Upper lobe of right lung (tissue), 1 donor: ENCODE data around the gene SCN8A. TPM values are rescaled to one million over a fixed set of nuclear protein-coding genes. Genes with fewer than 3 reads are reported as not detected.
A peak's percentile ranks its signal among the peaks of the same experiment; 100 is the strongest.

Experiments used
- ATAC-seq: fragments of 200-7000 bp; cut with Tn5 transposase; one replicate; pipeline ENCODE4 v1.9.1; 2020; ENCODE audit warnings: mild to moderate bottlenecking, moderate library complexity
- DNase-seq: peaks from one replicate; pipeline ENCODE4 v3.0.0-alpha.2; 2020
- H3K27ac ChIP-seq: fragments of 200-600 bp; one replicate; pipeline ENCODE4 v1.8.0; 2022
- H3K27me3 ChIP-seq: fragments of 200-600 bp; one replicate; pipeline ENCODE4 v1.8.0; 2022; ENCODE audit warnings: mild to moderate bottlenecking
- H3K36me3 ChIP-seq: fragments of 200-600 bp; one replicate; pipeline ENCODE4 v1.8.0; 2022
- H3K4me1 ChIP-seq: fragments of 200-600 bp; one replicate; pipeline ENCODE4 v1.8.0; 2022
- H3K4me3 ChIP-seq: fragments of 200-600 bp; one replicate; pipeline ENCODE4 v1.8.0; 2022; ENCODE audit warnings: mild to moderate bottlenecking
- H3K9me3 ChIP-seq: fragments of 200-600 bp; one replicate; pipeline ENCODE4 v1.8.0; 2022
- intact Hi-C: fragments of 100-400 bp; cut with DNase I; formaldehyde crosslinking; loops from one replicate; pipeline ENCODE4 v1.11.0; 2022
- total RNA-seq: library from RNA; stranded (reverse); fragmentation: NEBNext Ultra II Directional; extraction: Animal tissue kit (Norgen Biotek cat#: 25700); gene quantifications from one replicate; pipeline ENCODE4 v1.2.1, GENCODE V29; 2021
- TF ChIP-seq, protein P1 (sequence below): fragments of 200-600 bp; IDR thresholded peaks from one replicate; pipeline ENCODE4 v1.8.0; 2022; ENCODE audit warnings: antibody characterized with exemption
- donor health status: DM: no; HTN: yes; CAD: no; lungs with severe emphysema.

The SCN8A gene
- total RNA-seq, 1 donor from 2014 or later = 1.1 TPM

DNA sequence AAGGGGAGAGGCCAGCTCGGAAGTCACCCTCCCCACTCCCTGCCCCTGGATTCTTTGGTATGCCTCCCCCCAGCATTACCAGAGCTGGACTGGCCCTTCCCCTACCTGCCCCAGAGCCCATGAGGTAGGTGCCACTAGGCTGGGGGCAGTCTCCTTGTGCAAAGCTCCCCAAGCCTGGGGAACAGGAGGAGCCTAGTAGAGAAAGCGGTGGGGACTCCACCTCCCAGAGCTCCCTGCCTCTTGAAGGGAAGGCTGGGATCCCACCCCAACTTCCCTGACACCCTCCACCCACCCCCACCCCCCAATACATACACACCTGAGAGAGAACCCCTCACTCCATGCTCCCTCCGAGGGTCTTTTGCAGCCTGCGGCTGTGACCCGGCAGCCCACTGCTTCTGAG is 227.1 kb downstream of the SCN8A start:
- TF ChIP-seq, protein P1, sequence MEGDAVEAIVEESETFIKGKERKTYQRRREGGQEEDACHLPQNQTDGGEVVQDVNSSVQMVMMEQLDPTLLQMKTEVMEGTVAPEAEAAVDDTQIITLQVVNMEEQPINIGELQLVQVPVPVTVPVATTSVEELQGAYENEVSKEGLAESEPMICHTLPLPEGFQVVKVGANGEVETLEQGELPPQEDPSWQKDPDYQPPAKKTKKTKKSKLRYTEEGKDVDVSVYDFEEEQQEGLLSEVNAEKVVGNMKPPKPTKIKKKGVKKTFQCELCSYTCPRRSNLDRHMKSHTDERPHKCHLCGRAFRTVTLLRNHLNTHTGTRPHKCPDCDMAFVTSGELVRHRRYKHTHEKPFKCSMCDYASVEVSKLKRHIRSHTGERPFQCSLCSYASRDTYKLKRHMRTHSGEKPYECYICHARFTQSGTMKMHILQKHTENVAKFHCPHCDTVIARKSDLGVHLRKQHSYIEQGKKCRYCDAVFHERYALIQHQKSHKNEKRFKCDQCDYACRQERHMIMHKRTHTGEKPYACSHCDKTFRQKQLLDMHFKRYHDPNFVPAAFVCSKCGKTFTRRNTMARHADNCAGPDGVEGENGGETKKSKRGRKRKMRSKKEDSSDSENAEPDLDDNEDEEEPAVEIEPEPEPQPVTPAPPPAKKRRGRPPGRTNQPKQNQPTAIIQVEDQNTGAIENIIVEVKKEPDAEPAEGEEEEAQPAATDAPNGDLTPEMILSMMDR = no peak
- no peak overlapping the region for H3K4me3 ChIP-seq
- intact Hi-C loops = no loop called here
- no peaks in the 10 kb centered on the region for H3K36me3 ChIP-seq
- DNase-seq (peak; percentile 49), ATAC-seq (no peak)
- H3K4me1 ChIP-seq = peaks cover 10% of the 10 kb centered on the region
- H3K9me3 ChIP-seq = no peaks in the 10 kb centered on the region
- H3K27me3 ChIP-seq = peaks cover 3% of the 10 kb centered on the region
- no peak overlapping the region for H3K27ac ChIP-seq

DNA sequence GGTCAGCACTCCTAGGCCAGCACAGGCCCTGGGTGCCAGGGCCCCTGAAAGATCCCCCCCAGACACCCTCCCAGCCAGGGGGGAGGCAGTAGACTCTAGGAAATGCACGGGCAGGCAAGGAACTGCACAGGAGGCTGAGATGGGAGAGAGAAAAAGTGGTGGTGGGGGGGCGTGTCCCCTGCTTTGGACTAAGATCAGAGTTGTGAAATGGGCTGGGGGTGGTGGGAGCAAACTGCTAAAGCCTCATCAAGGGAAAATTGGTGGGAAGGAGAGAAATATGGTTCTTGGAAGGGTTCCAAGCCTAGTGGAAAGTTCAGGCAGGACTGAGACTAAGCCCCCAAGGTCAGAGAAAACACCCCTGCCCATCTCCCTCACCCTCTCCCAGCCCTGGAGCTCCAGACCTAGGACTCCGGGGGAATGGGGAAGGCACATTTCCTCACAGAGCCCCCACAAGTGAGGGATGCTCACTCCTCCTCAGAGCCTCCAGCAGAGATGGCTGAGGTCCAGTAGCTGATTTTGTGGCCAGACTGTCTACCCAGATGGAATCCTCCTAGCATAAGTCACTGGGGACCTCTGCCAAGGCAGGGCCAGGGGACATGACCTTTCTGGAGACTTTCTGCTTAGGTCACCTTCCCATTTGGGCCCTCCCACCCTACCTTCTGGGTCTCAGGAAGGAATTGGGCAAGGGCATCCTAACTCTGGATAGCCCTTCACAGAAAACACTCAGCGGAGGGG is 227.7 kb downstream of the SCN8A start:
- H3K27ac ChIP-seq = no peak overlapping the region
- intact Hi-C loops = no loop called here
- TF ChIP-seq, protein P1 = no peak

DNA sequence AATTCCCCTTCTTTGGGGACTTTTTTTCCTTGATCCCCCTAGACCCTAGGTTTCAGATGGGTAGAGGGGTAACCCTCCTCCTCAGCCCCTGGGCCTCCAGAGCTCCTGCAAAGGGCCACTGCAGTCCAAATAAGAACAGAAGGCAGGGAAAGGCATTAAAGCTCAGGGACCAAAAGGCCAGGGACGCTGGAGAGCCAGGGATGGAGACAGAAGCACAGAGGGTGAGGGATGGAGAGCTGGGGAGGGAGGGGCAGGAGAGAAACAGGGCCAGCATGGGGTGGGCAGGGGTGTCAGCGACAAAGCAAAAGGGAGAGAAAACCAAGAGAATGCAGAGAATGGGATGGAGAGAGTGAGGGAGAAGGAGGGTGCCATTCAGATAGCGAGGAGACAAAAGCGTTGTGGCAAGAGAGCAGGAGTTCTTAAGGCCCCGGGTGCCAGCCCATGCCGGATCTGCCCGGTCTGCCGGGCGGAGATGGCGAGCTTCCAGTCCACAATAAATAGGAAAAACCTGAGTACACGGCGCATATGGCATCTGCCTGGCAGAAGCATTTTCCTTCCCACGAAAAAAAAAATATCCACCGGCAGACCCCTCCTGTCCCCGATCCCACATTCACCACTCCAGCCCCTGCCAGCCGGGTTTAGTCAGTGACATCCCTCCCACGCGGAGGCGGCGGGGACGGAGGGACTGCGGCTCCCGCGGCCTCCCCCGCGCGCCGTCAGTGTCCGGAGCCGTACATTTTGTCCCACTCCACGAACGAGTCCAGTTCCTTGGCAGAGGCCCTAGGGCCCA is 228.9 kb downstream of the SCN8A start:
- DNase-seq = peak; percentile 56
- ATAC-seq = no peak
- peak overlapping the region; percentile 50 for H3K4me3 ChIP-seq

More for the DNA sequence above, 227.7 kb downstream of the SCN8A start:
- no peak for ATAC-seq
- Histone ChIP-seq H3K4me3 (no peak overlapping the region), H3K9me3 (no peaks in the 10 kb centered on the region), H3K4me1 (peaks cover 10% of the 10 kb centered on the region), H3K27me3 (peaks cover 3% of the 10 kb centered on the region), H3K36me3 (no peaks in the 10 kb centered on the region)
- DNase-seq = peak; percentile 29

DNA sequence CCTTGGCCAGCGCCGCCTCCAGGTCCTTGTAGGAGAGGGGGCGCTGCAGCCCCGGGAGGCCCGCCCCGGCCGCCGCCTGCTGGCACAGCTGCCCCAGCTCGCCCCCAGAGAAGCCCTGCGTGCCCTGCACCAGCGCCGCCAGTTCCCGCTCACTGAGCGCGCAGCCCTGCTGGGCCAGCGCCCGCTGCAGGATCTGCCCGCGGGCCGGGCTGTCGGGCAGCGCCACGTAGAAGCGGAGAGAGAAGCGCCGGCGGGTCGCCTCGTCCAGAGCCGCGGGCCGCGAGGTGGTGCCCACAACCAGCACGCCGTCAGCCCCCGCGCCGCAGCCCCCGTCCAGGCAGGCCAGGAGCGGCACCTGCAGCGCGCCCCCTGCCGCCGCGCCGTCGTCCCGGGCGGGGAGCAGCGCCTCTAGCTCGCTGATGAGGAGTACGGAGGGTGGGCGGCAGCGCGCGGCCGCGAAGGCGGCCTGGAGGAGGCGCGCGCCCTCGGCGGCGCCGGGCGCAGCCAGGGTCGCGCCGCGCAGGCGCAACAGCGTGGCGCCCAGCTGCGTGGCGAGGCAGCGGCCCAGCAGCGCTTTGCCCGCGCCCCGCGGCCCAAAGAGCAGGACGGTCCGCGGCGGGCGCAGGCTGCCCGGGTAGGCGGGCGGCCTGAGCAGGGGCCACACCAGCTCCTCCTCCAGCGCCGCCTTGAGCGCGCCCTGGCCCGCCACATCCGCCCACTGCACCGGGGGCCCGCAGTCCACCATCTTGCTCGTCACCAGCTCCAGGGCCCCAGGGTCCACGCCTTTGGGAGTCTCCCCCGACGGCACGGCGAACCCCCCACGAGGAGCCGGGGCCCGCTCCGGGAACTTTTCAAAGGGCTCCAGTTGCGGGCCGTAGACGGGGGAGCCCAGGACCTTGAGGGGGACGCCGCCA is 229.8 kb downstream of the SCN8A start:
- peaks cover 3% of the 10 kb centered on the region for H3K27me3 ChIP-seq
- peak; percentile 83 for ATAC-seq
- intact Hi-C loops = no loop called here
- H3K36me3 ChIP-seq = no peaks in the 10 kb centered on the region
- H3K9me3 ChIP-seq = no peaks in the 10 kb centered on the region
- peak; percentile 86 for DNase-seq
- peak overlapping the region; percentile 78 for H3K27ac ChIP-seq
- H3K4me3 ChIP-seq = peak overlapping the region; percentile 50
- peaks cover 6% of the 10 kb centered on the region for H3K4me1 ChIP-seq
- TF ChIP-seq, protein P1 = peak; percentile 19

More for the DNA sequence above, 228.9 kb downstream of the SCN8A start:
- H3K27ac ChIP-seq = peak overlapping the region; percentile 55
- H3K27me3 ChIP-seq = peaks cover 3% of the 10 kb centered on the region
- TF ChIP-seq, protein P1 = no peak
- H3K4me1 ChIP-seq = peaks cover 7% of the 10 kb centered on the region
- no peaks in the 10 kb centered on the region for H3K36me3 ChIP-seq
- H3K9me3 ChIP-seq = no peaks in the 10 kb centered on the region
- intact Hi-C loops = no loop called here

DNA sequence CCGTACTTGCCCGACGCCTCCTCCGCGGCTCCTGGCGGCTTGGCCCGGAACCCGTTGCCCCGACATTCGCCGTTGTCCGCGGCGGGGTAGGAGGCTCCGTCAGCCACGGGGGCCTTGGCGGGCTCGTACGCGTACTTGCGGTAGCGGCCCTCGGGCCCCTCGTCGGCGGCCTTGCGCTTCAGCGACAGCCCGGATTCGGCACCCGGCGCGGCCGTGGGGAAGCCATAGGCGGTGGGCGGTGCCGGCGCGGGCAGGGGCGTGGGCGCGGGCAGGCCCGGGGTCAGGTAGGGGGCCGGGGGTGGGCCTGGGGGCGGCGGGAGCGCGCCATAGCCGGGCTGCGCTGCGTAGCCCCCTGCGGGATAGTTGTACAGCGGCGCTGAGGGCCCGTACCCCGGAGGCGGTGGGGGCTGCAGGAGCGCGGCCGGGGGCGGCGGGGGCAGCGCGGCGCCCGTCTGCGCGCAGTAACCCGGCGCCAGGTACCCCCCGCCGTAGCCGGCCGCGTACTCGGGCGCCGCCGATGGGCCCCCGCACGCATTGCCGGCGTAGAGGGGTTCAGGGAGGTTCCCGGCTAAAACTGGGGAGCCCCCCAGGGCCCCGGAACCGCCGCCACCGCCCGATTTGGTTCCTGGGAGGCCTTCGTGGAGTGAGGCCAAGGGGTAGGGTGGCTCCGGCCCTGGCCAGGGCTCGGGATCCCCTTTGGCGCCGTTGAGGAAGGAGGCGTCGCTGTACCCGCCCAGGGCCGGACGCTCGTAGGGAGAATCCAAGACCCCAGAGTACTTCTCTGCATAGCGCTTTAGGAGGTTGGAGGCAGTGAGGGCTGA is 230.6 kb downstream of the SCN8A start:
- intact Hi-C loops = no loop called here
- peaks cover 6% of the 10 kb centered on the region for H3K4me1 ChIP-seq
- peak overlapping the region; percentile 78 for H3K27ac ChIP-seq
- H3K27me3 ChIP-seq = peaks cover 3% of the 10 kb centered on the region
- TF ChIP-seq, protein P1 = no peak
- DNase-seq = no peak
- no peaks in the 10 kb centered on the region for H3K9me3 ChIP-seq
- no peaks in the 10 kb centered on the region for H3K36me3 ChIP-seq
- H3K4me3 ChIP-seq = peak overlapping the region; percentile 50
- ATAC-seq = peak; percentile 17
